GM23338 (cell line): ENCODE measurements around the gene ALPL. TPM values are rescaled to one million over a fixed set of nuclear protein-coding genes. Genes with fewer than 3 reads are reported as not detected.

Experiments used
- ATAC-seq: fragments of 200-7000 bp; cut with Tn5 transposase; 3 replicates; pipeline ENCODE4 v1.9.1; 2020
- DNase-seq: peaks from one replicate; pipeline ENCODE4 v3.0.0-alpha.2; 2015; ENCODE audit warnings: low spot score
- H2AFZ ChIP-seq: fragments of 200-600 bp; sonication (generic); 2 replicates; pipeline ENCODE4 v1.8.0; 2016; ENCODE audit warnings: antibody characterized with exemption, mild to moderate bottlenecking, moderate library complexity
- H3F3A ChIP-seq: fragments of 200-600 bp; sonication (generic); replicated peaks from 2 replicates; pipeline ENCODE4 v1.8.0; 2017; ENCODE audit warnings: antibody characterized with exemption, mixed run types, low read depth
- H3K27ac ChIP-seq: fragments of 200-600 bp; sonication (generic); 2 replicates; pipeline ENCODE4 v1.6.1; 2016; ENCODE audit warnings: low read depth
- H3K27me3 ChIP-seq: fragments of 200-600 bp; sonication (generic); 2 replicates; pipeline ENCODE4 v1.8.0; 2016; ENCODE audit warnings: mild to moderate bottlenecking, mixed run types, moderate library complexity; ENCODE audit not compliant: insufficient read depth
- H3K36me3 ChIP-seq: fragments of 200-600 bp; sonication (generic); 2 replicates; pipeline ENCODE4 v1.8.0; 2016; ENCODE audit warnings: mild to moderate bottlenecking; ENCODE audit not compliant: insufficient read depth
- H3K4me1 ChIP-seq: fragments of 200-600 bp; sonication (generic); 2 replicates; pipeline ENCODE4 v1.8.0; 2016; ENCODE audit warnings: mild to moderate bottlenecking, moderate library complexity; ENCODE audit not compliant: insufficient read depth
- H3K4me2 ChIP-seq: fragments of 200-600 bp; sonication (generic); 2 replicates; pipeline ENCODE4 v1.7.1; 2017; ENCODE audit warnings: mixed run types
- H3K4me3 ChIP-seq: fragments of 200-600 bp; sonication (generic); 2 replicates; pipeline ENCODE4 v1.6.1; 2016; ENCODE audit warnings: mixed run types
- H3K79me2 ChIP-seq: fragments of 200-600 bp; sonication (generic); replicated peaks from 2 replicates; pipeline ENCODE4 v1.8.0; 2017; ENCODE audit warnings: mild to moderate bottlenecking; ENCODE audit not compliant: insufficient read depth
- H3K9me2 ChIP-seq: fragments of 200-600 bp; sonication (generic); 2 replicates; pipeline ENCODE4 v1.8.0; 2017; ENCODE audit not compliant: insufficient read depth
- H4K20me1 ChIP-seq: fragments of 200-600 bp; sonication (generic); replicated peaks from 2 replicates; pipeline ENCODE4 v1.8.0; 2017; ENCODE audit warnings: mild to moderate bottlenecking; ENCODE audit not compliant: insufficient read depth
- H3K27ac Mint-ChIP-seq: 2 replicates; pipeline ENCODE4 v1.8.0; 2020; ENCODE audit warnings: inconsistent platforms, mild to moderate bottlenecking, moderate library complexity, mixed read lengths
- H3K27me3 Mint-ChIP-seq: 3 replicates; pipeline ENCODE4 v1.8.0; 2022; ENCODE audit warnings: low read depth, mild to moderate bottlenecking, moderate library complexity, mixed read lengths, inconsistent platforms; ENCODE audit not compliant: insufficient read depth, poor library complexity
- H3K36me3 Mint-ChIP-seq: 3 replicates; pipeline ENCODE4 v1.8.0; 2021; ENCODE audit warnings: low read depth, mild to moderate bottlenecking, inconsistent platforms, moderate library complexity, mixed read lengths
- H3K4me1 Mint-ChIP-seq: 3 replicates; pipeline ENCODE4 v1.8.0; 2020; ENCODE audit warnings: mild to moderate bottlenecking, inconsistent platforms, mixed read lengths
- H3K4me3 Mint-ChIP-seq: 3 replicates; pipeline ENCODE4 v1.8.0; 2021; ENCODE audit warnings: moderate library complexity, mild to moderate bottlenecking, inconsistent platforms, mixed read lengths
- H3K9me3 Mint-ChIP-seq: 3 replicates; pipeline ENCODE4 v1.8.0; 2020; ENCODE audit warnings: moderate library complexity, mild to moderate bottlenecking, inconsistent platforms, mixed read lengths
- CREB1 ChIP-seq: fragments of 250-450 bp; sonication (Bioruptor Pico); IDR thresholded peaks from 2 replicates; pipeline ENCODE4 v1.5.0; 2020; ENCODE audit warnings: low read depth, mild to moderate bottlenecking, moderate library complexity
- CTCF ChIP-seq, 2 experiments: fragments of 200-600 bp in 1 of 2; sonication (generic) in 1 of 2; conservative IDR thresholded peaks; 2 replicates each; pipeline versions ENCODE4 v1.5.1 to v1.6.1; 2016 to 2017; ENCODE audit warnings: antibody characterized with exemption in 2 of 2, low read depth in 2 of 2, mild to moderate bottlenecking in 2 of 2, moderate library complexity in 1 of 2
- ETS1 ChIP-seq: IDR thresholded peaks from 2 replicates; pipeline ENCODE4 v1.6.1; 2016; ENCODE audit warnings: antibody characterized with exemption
- EZH2 ChIP-seq: fragments of 200-600 bp; sonication (generic); IDR thresholded peaks from one replicate; pipeline ENCODE4 v1.8.0; 2017; ENCODE audit warnings: antibody characterized with exemption, mild to moderate bottlenecking, low read depth; ENCODE audit not compliant: unreplicated experiment
- EZH2phosphoT487 ChIP-seq: fragments of 200-600 bp; sonication (generic); IDR thresholded peaks from one replicate; pipeline ENCODE4 v1.8.1; 2018; ENCODE audit warnings: antibody characterized with exemption; ENCODE audit not compliant: unreplicated experiment
- NANOG ChIP-seq: IDR thresholded peaks from 2 replicates; pipeline ENCODE4 v1.6.1; 2016; ENCODE audit warnings: antibody characterized with exemption, borderline replicate concordance
- POLR2AphosphoS5 ChIP-seq: IDR thresholded peaks from 2 replicates; pipeline ENCODE4 v1.6.1; 2016; ENCODE audit warnings: antibody characterized with exemption, low read depth
- STAT1 ChIP-seq: IDR thresholded peaks from one replicate; pipeline ENCODE4 v1.6.1; 2016; ENCODE audit warnings: antibody characterized with exemption; ENCODE audit not compliant: unreplicated experiment
- ZNF114 ChIP-seq: fragments of 250-450 bp; sonication (Bioruptor Pico); IDR thresholded peaks from 2 replicates; pipeline ENCODE4 v1.5.0; 2020; ENCODE audit warnings: mild to moderate bottlenecking, moderate library complexity
- ZNF462 ChIP-seq: fragments of 250-450 bp; sonication (Bioruptor Pico); IDR thresholded peaks from 2 replicates; pipeline ENCODE4 v1.5.0; 2020; ENCODE audit warnings: mild to moderate bottlenecking, moderate library complexity
- polyA plus RNA-seq: library from polyadenylated mRNA; unstranded; fragments of >200 nt; fragmentation: Nextera tagmentation; extraction: Ambion mirVana; gene quantifications from 2 replicates; pipeline ENCODE4 v1.2.1, GENCODE V29; 2016
- total RNA-seq: library from RNA; depleted of rRNA; stranded (reverse); fragments of >200 nt; shearing (Covaris generic); gene quantifications from 2 replicates; pipeline ENCODE4 v1.2.3, GENCODE V29; 2014
- TF ChIP-seq, protein P1 (sequence below): IDR thresholded peaks from one replicate; pipeline ENCODE4 v1.6.1; 2018; ENCODE audit warnings: antibody characterized with exemption; ENCODE audit not compliant: unreplicated experiment

Gene ALPL
- total and polyA plus RNA-seq, 2 experiments from 2014 or later, result 116 to 187 TPM

DNA sequence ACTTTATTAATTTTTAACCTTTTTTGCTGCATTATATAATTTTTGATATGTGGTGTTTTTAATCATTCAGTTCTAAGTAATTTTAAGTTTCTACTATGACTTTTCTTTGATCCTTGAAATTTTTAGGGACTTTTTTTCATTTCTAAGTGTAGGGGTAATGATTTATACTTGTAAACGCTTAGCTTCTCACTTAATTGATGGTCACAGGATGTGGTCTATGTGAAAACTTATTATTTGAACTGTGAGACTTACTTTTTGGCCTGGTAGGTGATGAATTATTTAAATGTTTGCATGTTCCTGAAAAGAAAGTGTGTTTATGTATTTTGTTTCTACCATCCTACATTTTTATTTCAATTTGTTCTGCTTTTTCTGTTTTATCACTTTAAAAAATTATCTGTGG, 17.2 kb downstream of the ALPL start:
- no peak for TF ChIP-seq CREB1 (CRISPR knock-in tag)
- TF ChIP-seq NANOG, result no peak
- TF ChIP-seq EZH2phosphoT487, result no peak
- TF ChIP-seq ZNF462 (CRISPR knock-in tag), result no peak
- no peak for TF ChIP-seq CTCF (conservative IDR thresholded peaks at IDR 0.05; ENCODE audit: low read depth in 2 of 2)
- TF ChIP-seq, protein P1, sequence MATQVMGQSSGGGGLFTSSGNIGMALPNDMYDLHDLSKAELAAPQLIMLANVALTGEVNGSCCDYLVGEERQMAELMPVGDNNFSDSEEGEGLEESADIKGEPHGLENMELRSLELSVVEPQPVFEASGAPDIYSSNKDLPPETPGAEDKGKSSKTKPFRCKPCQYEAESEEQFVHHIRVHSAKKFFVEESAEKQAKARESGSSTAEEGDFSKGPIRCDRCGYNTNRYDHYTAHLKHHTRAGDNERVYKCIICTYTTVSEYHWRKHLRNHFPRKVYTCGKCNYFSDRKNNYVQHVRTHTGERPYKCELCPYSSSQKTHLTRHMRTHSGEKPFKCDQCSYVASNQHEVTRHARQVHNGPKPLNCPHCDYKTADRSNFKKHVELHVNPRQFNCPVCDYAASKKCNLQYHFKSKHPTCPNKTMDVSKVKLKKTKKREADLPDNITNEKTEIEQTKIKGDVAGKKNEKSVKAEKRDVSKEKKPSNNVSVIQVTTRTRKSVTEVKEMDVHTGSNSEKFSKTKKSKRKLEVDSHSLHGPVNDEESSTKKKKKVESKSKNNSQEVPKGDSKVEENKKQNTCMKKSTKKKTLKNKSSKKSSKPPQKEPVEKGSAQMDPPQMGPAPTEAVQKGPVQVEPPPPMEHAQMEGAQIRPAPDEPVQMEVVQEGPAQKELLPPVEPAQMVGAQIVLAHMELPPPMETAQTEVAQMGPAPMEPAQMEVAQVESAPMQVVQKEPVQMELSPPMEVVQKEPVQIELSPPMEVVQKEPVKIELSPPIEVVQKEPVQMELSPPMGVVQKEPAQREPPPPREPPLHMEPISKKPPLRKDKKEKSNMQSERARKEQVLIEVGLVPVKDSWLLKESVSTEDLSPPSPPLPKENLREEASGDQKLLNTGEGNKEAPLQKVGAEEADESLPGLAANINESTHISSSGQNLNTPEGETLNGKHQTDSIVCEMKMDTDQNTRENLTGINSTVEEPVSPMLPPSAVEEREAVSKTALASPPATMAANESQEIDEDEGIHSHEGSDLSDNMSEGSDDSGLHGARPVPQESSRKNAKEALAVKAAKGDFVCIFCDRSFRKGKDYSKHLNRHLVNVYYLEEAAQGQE, result no peak
- TF ChIP-seq POLR2AphosphoS5, result no peak
- no peak for TF ChIP-seq EZH2
- TF ChIP-seq STAT1, result no peak
- no peak for TF ChIP-seq ZNF114 (CRISPR knock-in tag)
- TF ChIP-seq ETS1, result no peak
- no peak for ATAC-seq
- no peak overlapping the region for H2AFZ ChIP-seq
- no peak for DNase-seq
- no peaks in the 10 kb centered on the region for H3K36me3 ChIP-seq
- H4K20me1 ChIP-seq, result peaks cover 13% of the 10 kb centered on the region
- H3K79me2 ChIP-seq, result peaks cover 73% of the 10 kb centered on the region
- no peak overlapping the region for H3K27ac ChIP-seq
- H3K4me3 ChIP-seq, result no peak overlapping the region
- H3K36me3 Mint-ChIP-seq, result 0 out of 3 replicates have a peak, but pooled peaks cover 5% of the 10 kb centered on the region
- H3K9me2 ChIP-seq, result no peaks in the 10 kb centered on the region
- H3K4me1 ChIP-seq, result no peaks in the 10 kb centered on the region
- no peaks in the 10 kb centered on the region for H3F3A ChIP-seq
- no peaks in the 10 kb centered on the region for H3K27me3 ChIP-seq
- H3K4me1 Mint-ChIP-seq, result peaks cover 25% of the 10 kb centered on the region
- H3K4me2 ChIP-seq, result no peak overlapping the region
- H3K27ac Mint-ChIP-seq, result no peak overlapping the region
- peaks cover 8% of the 10 kb centered on the region for H3K27me3 Mint-ChIP-seq
- no peak overlapping the region; the same call in 2 of the 3 replicates for H3K4me3 Mint-ChIP-seq
- no peaks in the 10 kb centered on the region for H3K9me3 Mint-ChIP-seq
